Liver (tissue), 9 donors: ENCODE data around the gene PTPRN2. TPM values are rescaled to one million over a fixed set of nuclear protein-coding genes. Genes with fewer than 3 reads are reported as not detected.

Experiments used
- DNase-seq: peaks from one replicate; pipeline ENCODE4 v3.0.0-alpha.2; 2017; ENCODE audit warnings: low spot score
- H3K27ac ChIP-seq, 2 donors: one replicate each; pipeline ENCODE4 v1.7.0; 2013; ENCODE audit warnings: inconsistent platforms in 2 of 2, low read length in 2 of 2, control low read depth in 1 of 2, low read depth in 1 of 2, mild to moderate bottlenecking in 1 of 2
- H3K27me3 ChIP-seq, 4 donors: one replicate each; pipeline versions ENCODE4 v1.6.1 to v1.7.0; 2013; ENCODE audit warnings: low read length in 3 of 4, inconsistent platforms in 1 of 4, mild to moderate bottlenecking in 1 of 4, moderate library complexity in 1 of 4; ENCODE audit not compliant: control insufficient read depth in 4 of 4, insufficient read depth in 4 of 4
- H3K36me3 ChIP-seq, 4 donors: one replicate each; pipeline versions ENCODE4 v1.6.1 to v1.7.0; 2013; ENCODE audit warnings: low read length in 3 of 4, mild to moderate bottlenecking in 3 of 4, low read depth in 1 of 4, moderate library complexity in 1 of 4; ENCODE audit not compliant: control insufficient read depth in 4 of 4, insufficient read depth in 3 of 4
- H3K4me1 ChIP-seq, 4 donors: one replicate each; pipeline versions ENCODE4 v1.6.1 to v1.7.0; 2013; ENCODE audit warnings: low read length in 3 of 4, mild to moderate bottlenecking in 3 of 4, moderate library complexity in 1 of 4; ENCODE audit not compliant: control insufficient read depth in 4 of 4, insufficient read depth in 4 of 4
- H3K4me3 ChIP-seq, 3 donors: one replicate each; pipeline versions ENCODE4 v1.6.1 to v1.7.0; 2013; ENCODE audit warnings: low read length in 3 of 3, control low read depth in 1 of 3, low read depth in 1 of 3, mild to moderate bottlenecking in 1 of 3
- H3K9ac ChIP-seq, 2 donors: one replicate each; pipeline ENCODE4 v1.7.0; 2013; ENCODE audit warnings: low read length in 2 of 2, mild to moderate bottlenecking in 2 of 2, moderate library complexity in 2 of 2, control low read depth in 1 of 2, low read depth in 1 of 2
- H3K9me3 ChIP-seq, 4 donors: one replicate each; pipeline versions ENCODE4 v1.6.1 to v1.7.0; 2013; ENCODE audit warnings: low read length in 3 of 4; ENCODE audit not compliant: control insufficient read depth in 4 of 4
- EGR1 ChIP-seq, 2 donors: IDR thresholded peaks; 2 replicates each; pipeline ENCODE4 v1.6.1; 2016 to 2018; ENCODE audit warnings: antibody characterized with exemption in 2 of 2, low read depth in 2 of 2
- FOXA1 ChIP-seq: IDR thresholded peaks from 2 replicates; pipeline ENCODE4 v1.6.1; 2016; ENCODE audit warnings: antibody characterized with exemption
- FOXA2 ChIP-seq: IDR thresholded peaks from 2 replicates; pipeline ENCODE4 v1.6.1; 2016; ENCODE audit warnings: antibody characterized with exemption
- GABPA ChIP-seq, 2 donors: IDR thresholded peaks in 1 of 2; conservative IDR thresholded peaks in 1 of 2; 2 replicates each; pipeline ENCODE4 v1.6.1; 2016; ENCODE audit warnings: antibody characterized with exemption in 2 of 2, mild to moderate bottlenecking in 1 of 2, moderate library complexity in 1 of 2
- HNF4A ChIP-seq, 2 donors: conservative IDR thresholded peaks; 2 replicates each; pipeline ENCODE4 v1.6.1; 2016; ENCODE audit warnings: antibody characterized with exemption in 2 of 2, mild to moderate bottlenecking in 2 of 2
- HNF4G ChIP-seq: IDR thresholded peaks from 2 replicates; pipeline ENCODE4 v1.6.1; 2016; ENCODE audit warnings: antibody characterized with exemption
- JUND ChIP-seq, 2 donors: IDR thresholded peaks; 2 replicates each; pipeline ENCODE4 v1.6.1; 2016; ENCODE audit warnings: antibody characterized with exemption in 2 of 2
- RAD21 ChIP-seq, 2 donors: IDR thresholded peaks; 2 replicates each; pipeline ENCODE4 v1.6.1; 2016; ENCODE audit warnings: antibody characterized with exemption in 2 of 2, mild to moderate bottlenecking in 2 of 2
- RXRA ChIP-seq, 2 donors: IDR thresholded peaks; 2 replicates each; pipeline ENCODE4 v1.6.1; 2017 to 2018; ENCODE audit warnings: antibody characterized with exemption in 2 of 2, mild to moderate bottlenecking in 1 of 2
- YY1 ChIP-seq: IDR thresholded peaks from 2 replicates; pipeline ENCODE4 v1.6.1; 2016; ENCODE audit warnings: antibody characterized with exemption, mild to moderate bottlenecking
- WGBS: extraction: QIAGEN DNeasy Blood & Tissue Kit; methylation state at CpG from one replicate; pipeline ENCODE4 v1.1.7; 2013; 5-methylcytosine and 5-hydroxymethylcytosine counted together
- polyA plus RNA-seq, 2 donors: library from polyadenylated mRNA; stranded (reverse) in 1 of 2; unstranded in 1 of 2; fragments of 200-250 nt in 1 of 2; fragments of >200 nt in 1 of 2; fragmentation: Nextera tagmentation in 1 of 2; extraction: Ambion mirVana in 1 of 2; gene quantifications; one replicate each; pipeline versions ENCODE4 v1.2.1 to v1.2.3, GENCODE V29; 2013 to 2015
- total RNA-seq, 2 donors: library from RNA; depleted of rRNA; stranded (reverse); fragments of >200 nt; gene quantifications; one replicate each; pipeline ENCODE4 v1.2.3, GENCODE V29; 2014
- TF ChIP-seq, protein P1 (sequence below): fragments of 150-350 bp; IDR thresholded peaks from 2 replicates; pipeline ENCODE4 v1.5.1; 2017; ENCODE audit warnings: improper control_type of control experiment, low read depth, low read length; ENCODE audit not compliant: missing input control
- TF ChIP-seq, protein P2 (sequence below): IDR thresholded peaks from 2 replicates; pipeline ENCODE4 v1.6.1; 2016; ENCODE audit warnings: antibody characterized with exemption
- TF ChIP-seq, protein P3 (sequence below): IDR thresholded peaks from 2 replicates; pipeline ENCODE4 v1.6.1; 2016; ENCODE audit warnings: antibody characterized with exemption
- TF ChIP-seq, protein P4 (sequence below): IDR thresholded peaks from 2 replicates; pipeline ENCODE4 v1.6.1; 2016; ENCODE audit warnings: antibody characterized with exemption, mild to moderate bottlenecking
- TF ChIP-seq, protein P5 (sequence below): IDR thresholded peaks from 2 replicates; pipeline ENCODE4 v1.6.1; 2016; ENCODE audit warnings: antibody characterized with exemption
- donor health status: healthy.
- donor health status: healthy.
- donor health status: healthy.
- donor health status: healthy.
- donor health status: healthy.

Gene PTPRN2
- total and polyA plus RNA-seq, 4 donors = 0.75 to 1.9 (median 1.1) TPM

DNA sequence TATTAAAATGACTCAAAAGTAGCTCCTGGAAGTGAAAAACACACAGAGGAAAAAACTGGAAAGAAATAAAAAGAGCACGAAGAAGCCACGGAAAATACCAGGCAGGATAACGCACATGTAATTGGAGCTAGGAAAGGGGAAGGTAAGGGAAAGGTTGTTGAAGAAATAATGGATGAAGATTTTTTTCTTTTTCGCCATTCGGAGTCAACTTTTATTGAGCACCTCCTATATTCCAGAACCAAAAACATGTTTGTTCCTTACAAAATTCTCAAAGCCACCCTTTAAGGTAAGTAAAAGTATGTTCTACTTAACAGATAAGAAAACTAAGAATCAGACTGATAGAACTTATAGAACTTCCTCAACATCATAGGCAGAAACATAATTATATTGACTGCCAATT lies 32.8 kb upstream of the PTPRN2 start:
- WGBS = 95% methylated on average over 5 of the region's 5 CpGs
- no peaks in the 10 kb centered on the region for H3K4me1 ChIP-seq
- no peak for DNase-seq

DNA sequence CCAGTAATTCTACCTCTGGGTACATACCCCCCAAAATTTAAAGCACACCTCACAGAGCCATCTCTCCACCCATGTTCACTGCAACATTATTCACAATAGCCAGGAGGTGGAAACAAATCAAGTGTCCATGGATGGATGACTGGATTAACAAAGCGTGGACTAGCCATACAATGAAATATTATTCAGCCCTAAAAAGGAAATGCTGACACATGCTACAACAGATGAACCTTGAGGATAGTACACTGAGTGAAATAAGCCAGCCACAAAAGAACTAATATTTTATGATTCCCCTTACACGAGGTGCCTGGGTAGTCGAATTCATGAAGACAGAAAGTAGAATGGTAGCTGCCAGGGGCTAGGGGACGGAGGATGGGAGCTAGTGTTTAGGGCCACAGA lies 31.1 kb upstream of the PTPRN2 start:
- no peak for TF ChIP-seq JUND (IDR thresholded peaks at IDR 0.05)
- Histone ChIP-seq H3K4me1 (no peaks in the 10 kb centered on the region), H3K9me3 (no peaks in the 10 kb centered on the region), H3K9ac (no peak overlapping the region), H3K4me3 (no peak overlapping the region), H3K36me3 (no peaks in the 10 kb centered on the region), H3K27ac (no peak overlapping the region), H3K27me3 (no peaks in the 10 kb centered on the region)
- no peak for DNase-seq
- WGBS = 98% methylated on average over 4 of the region's 4 CpGs

More for the DNA sequence above, 32.8 kb upstream of the PTPRN2 start:
- H3K4me3 ChIP-seq = no peak overlapping the region
- no peak overlapping the region for H3K27ac ChIP-seq
- H3K36me3 ChIP-seq = no peaks in the 10 kb centered on the region
- no peaks in the 10 kb centered on the region for H3K9me3 ChIP-seq
- no peak overlapping the region for H3K9ac ChIP-seq
- no peak for TF ChIP-seq FOXA1
- TF ChIP-seq, protein P1, sequence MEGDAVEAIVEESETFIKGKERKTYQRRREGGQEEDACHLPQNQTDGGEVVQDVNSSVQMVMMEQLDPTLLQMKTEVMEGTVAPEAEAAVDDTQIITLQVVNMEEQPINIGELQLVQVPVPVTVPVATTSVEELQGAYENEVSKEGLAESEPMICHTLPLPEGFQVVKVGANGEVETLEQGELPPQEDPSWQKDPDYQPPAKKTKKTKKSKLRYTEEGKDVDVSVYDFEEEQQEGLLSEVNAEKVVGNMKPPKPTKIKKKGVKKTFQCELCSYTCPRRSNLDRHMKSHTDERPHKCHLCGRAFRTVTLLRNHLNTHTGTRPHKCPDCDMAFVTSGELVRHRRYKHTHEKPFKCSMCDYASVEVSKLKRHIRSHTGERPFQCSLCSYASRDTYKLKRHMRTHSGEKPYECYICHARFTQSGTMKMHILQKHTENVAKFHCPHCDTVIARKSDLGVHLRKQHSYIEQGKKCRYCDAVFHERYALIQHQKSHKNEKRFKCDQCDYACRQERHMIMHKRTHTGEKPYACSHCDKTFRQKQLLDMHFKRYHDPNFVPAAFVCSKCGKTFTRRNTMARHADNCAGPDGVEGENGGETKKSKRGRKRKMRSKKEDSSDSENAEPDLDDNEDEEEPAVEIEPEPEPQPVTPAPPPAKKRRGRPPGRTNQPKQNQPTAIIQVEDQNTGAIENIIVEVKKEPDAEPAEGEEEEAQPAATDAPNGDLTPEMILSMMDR = no peak
- TF ChIP-seq HNF4G = no peak
- TF ChIP-seq HNF4A (conservative IDR thresholded peaks at IDR 0.05) = no peak
- TF ChIP-seq RXRA (IDR thresholded peaks at IDR 0.05) = no peak
- no peak for TF ChIP-seq JUND (IDR thresholded peaks at IDR 0.05)
- TF ChIP-seq, protein P2, sequence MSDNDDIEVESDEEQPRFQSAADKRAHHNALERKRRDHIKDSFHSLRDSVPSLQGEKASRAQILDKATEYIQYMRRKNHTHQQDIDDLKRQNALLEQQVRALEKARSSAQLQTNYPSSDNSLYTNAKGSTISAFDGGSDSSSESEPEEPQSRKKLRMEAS = no peak
- H3K27me3 ChIP-seq = no peaks in the 10 kb centered on the region

DNA sequence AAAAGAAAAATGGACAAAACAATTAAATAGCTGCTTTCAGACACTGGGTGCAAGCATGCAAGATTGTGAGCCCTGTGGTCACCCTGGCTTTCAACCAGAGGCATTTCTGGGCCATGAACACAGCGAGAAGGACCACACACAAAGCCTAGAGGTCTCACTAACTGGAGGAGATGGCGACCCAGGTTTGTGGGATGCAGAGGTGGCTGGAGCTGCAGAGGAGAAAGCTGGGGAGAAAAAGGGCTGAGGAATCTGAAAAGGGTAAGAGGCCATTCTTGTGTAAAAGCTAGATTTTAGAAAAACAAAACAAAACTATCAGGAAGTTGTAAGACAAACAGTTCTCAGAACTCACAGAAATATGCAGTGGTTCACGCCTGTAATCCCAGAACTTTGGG lies 30.1 kb upstream of the PTPRN2 start:
- Histone ChIP-seq H3K27ac (no peak overlapping the region), H3K4me1 (no peaks in the 10 kb centered on the region), H3K4me3 (no peak overlapping the region), H3K27me3 (no peaks in the 10 kb centered on the region), H3K36me3 (no peaks in the 10 kb centered on the region), H3K9me3 (no peaks in the 10 kb centered on the region), H3K9ac (no peak overlapping the region)
- DNase-seq = no peak
- no peak for TF ChIP-seq EGR1 (IDR thresholded peaks at IDR 0.05; ENCODE audit: low read depth in 2 of 2)
- TF ChIP-seq GABPA (IDR thresholded peaks at IDR 0.05 in 1 of 2, conservative IDR thresholded peaks at IDR 0.05 in 1 of 2) = no peak
- no peak for TF ChIP-seq YY1
- TF ChIP-seq JUND (IDR thresholded peaks at IDR 0.05) = no peak
- TF ChIP-seq FOXA1 = no peak
- TF ChIP-seq RAD21 (IDR thresholded peaks at IDR 0.05) = no peak
- TF ChIP-seq, protein P2 = no peak
- TF ChIP-seq, protein P3, sequence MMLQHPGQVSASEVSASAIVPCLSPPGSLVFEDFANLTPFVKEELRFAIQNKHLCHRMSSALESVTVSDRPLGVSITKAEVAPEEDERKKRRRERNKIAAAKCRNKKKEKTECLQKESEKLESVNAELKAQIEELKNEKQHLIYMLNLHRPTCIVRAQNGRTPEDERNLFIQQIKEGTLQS = no peak
- no peak for TF ChIP-seq FOXA2
- TF ChIP-seq RXRA (IDR thresholded peaks at IDR 0.05) = no peak
- no peak for TF ChIP-seq HNF4A (conservative IDR thresholded peaks at IDR 0.05)
- TF ChIP-seq, protein P4, sequence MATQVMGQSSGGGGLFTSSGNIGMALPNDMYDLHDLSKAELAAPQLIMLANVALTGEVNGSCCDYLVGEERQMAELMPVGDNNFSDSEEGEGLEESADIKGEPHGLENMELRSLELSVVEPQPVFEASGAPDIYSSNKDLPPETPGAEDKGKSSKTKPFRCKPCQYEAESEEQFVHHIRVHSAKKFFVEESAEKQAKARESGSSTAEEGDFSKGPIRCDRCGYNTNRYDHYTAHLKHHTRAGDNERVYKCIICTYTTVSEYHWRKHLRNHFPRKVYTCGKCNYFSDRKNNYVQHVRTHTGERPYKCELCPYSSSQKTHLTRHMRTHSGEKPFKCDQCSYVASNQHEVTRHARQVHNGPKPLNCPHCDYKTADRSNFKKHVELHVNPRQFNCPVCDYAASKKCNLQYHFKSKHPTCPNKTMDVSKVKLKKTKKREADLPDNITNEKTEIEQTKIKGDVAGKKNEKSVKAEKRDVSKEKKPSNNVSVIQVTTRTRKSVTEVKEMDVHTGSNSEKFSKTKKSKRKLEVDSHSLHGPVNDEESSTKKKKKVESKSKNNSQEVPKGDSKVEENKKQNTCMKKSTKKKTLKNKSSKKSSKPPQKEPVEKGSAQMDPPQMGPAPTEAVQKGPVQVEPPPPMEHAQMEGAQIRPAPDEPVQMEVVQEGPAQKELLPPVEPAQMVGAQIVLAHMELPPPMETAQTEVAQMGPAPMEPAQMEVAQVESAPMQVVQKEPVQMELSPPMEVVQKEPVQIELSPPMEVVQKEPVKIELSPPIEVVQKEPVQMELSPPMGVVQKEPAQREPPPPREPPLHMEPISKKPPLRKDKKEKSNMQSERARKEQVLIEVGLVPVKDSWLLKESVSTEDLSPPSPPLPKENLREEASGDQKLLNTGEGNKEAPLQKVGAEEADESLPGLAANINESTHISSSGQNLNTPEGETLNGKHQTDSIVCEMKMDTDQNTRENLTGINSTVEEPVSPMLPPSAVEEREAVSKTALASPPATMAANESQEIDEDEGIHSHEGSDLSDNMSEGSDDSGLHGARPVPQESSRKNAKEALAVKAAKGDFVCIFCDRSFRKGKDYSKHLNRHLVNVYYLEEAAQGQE = no peak
- no peak for TF ChIP-seq HNF4G
- TF ChIP-seq, protein P5, sequence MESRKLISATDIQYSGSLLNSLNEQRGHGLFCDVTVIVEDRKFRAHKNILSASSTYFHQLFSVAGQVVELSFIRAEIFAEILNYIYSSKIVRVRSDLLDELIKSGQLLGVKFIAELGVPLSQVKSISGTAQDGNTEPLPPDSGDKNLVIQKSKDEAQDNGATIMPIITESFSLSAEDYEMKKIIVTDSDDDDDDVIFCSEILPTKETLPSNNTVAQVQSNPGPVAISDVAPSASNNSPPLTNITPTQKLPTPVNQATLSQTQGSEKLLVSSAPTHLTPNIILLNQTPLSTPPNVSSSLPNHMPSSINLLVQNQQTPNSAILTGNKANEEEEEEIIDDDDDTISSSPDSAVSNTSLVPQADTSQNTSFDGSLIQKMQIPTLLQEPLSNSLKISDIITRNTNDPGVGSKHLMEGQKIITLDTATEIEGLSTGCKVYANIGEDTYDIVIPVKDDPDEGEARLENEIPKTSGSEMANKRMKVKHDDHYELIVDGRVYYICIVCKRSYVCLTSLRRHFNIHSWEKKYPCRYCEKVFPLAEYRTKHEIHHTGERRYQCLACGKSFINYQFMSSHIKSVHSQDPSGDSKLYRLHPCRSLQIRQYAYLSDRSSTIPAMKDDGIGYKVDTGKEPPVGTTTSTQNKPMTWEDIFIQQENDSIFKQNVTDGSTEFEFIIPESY = no peak
- WGBS = 94% methylated on average over 3 of the region's 3 CpGs
